ENCODE measurements around the gene ESR2. TPM values are rescaled to one million over a fixed set of nuclear protein-coding genes. Genes with fewer than 3 reads are reported as not detected.

Gene ESR2
- polyA plus RNA-seq, 1 of the 3 experiments (the other 2 are of a cell fraction): 0.03 TPM

DNA sequence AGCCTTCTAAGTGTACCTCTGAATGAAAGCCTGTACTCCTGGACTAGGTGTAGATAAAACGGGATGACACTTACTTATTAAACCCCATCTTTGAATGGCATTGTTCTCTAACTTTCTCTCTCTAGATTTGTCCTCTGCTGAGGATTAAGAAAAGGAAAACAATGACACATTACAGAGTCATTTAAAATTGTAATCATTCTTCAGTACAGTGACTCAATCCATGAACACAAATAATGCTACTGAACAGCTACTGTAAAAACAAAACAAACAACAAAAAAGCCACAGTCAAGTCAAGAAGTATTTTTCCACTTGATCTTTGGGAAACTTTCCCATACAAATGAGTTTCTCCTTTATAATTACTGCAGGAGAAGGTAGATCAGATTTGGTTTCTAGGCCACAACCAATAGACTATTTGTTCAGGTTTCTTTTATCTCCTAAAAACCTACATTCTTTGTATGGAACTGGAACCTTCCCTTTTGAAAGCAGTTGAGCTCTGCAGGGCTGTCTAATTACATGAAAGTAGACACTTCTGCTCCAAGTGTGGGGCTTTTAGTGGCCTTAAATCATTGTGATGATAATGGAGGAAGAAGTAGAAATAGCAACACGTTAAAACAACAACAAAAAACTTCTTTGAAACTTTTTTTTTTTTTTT lies 219.1 kb downstream of the ESR2 start (continued):
- TF ChIP-seq, protein P1, sequence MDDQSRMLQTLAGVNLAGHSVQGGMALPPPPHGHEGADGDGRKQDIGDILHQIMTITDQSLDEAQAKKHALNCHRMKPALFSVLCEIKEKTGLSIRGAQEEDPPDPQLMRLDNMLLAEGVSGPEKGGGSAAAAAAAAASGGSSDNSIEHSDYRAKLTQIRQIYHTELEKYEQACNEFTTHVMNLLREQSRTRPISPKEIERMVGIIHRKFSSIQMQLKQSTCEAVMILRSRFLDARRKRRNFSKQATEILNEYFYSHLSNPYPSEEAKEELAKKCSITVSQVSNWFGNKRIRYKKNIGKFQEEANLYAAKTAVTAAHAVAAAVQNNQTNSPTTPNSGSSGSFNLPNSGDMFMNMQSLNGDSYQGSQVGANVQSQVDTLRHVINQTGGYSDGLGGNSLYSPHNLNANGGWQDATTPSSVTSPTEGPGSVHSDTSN (IDR thresholded peaks at IDR 0.05): no peak
- no peak for TF ChIP-seq GABPA (IDR thresholded peaks at IDR 0.05; ENCODE audit: low read depth)
- TF ChIP-seq RFX5 (IDR thresholded peaks at IDR 0.05; ENCODE audit: low read length): no peak
- TF ChIP-seq REST (IDR thresholded peaks at IDR 0.05; ENCODE audit: low read depth, low read length): no peak
- TF ChIP-seq NFIC (IDR thresholded peaks at IDR 0.05; ENCODE audit: borderline replicate concordance): no peak

DNA sequence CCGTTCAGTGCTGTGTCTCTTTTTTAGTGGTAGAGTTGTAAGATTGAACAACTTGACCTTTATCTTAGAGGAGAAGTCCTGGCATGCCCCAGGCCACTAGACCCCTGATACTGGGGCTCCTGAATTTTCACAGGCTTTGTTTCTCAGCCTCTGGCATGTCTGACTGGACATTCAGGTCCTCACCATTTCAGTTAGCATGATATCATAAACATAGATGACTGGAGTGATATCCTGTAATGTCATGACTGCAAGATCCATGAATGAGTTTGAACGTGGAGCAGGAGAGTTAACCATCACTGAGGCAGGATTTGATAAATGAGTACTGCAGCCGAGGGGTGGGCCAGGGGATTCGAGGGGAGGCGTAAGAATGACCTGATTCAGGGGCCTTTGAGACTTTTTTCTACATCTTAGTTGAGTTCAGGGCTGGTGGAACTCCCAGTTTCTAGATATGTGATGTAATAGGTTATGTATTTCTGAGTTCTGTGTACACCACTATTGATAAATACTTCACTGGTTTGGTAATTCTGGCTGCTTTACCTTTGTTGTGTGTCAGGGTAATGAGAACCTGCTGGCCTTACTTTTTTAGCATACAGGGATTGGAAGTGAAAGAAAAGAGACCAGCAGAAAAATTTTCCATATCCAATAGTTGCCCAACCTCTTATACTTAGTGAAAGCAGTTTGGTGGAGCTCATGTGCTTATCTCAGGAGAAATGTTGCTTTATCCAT lies 224.4 kb downstream of the ESR2 start:
- Histone ChIP-seq H3K9me3 (no peaks in the 10 kb centered on the region), H3K4me1 (ENCODE audit: control insufficient read depth in 1 of 2, insufficient read depth in 2 of 2, low read depth in 1 of 2, low read length in 1 of 2) (no peaks in the 10 kb centered on the region), H3K9me2 (no peaks in the 10 kb centered on the region), H4K20me1 (ENCODE audit: insufficient read depth) (no peaks in the 10 kb centered on the region), H3K36me3 (replicated peaks in 1 of 2; ENCODE audit: control insufficient read depth in 1 of 2, insufficient read depth in 2 of 2, low read length in 1 of 2) (peaks cover 0 to 4% of the 10 kb centered on the region in 2 experiments), H3K27ac (ENCODE audit: low read depth in 2 of 2, low read length in 1 of 2) (no peak overlapping the region), H3K4me3 (ENCODE audit: low read depth in 2 of 2, low read length in 1 of 2) (no peak overlapping the region), H3K9ac (no peak overlapping the region), H3K4me2 (no peak overlapping the region), H3K79me2 (ENCODE audit: insufficient read depth) (no peaks in the 10 kb centered on the region), H3F3A (replicated peaks; ENCODE audit: insufficient read depth) (no peaks in the 10 kb centered on the region), H2AFZ (ENCODE audit: low read depth) (no peak overlapping the region), H3K27me3 (ENCODE audit: insufficient read depth) (no peaks in the 10 kb centered on the region)
- no peak for DNase-seq
- TF ChIP-seq RXRA (IDR thresholded peaks at IDR 0.05; ENCODE audit: borderline replicate concordance, low read depth): no peak
- TF ChIP-seq YY1 (IDR thresholded peaks at IDR 0.05; ENCODE audit: low read depth): no peak
- TF ChIP-seq EZH2phosphoT487 (IDR thresholded peaks at IDR 0.05; ENCODE audit: borderline replicate concordance, low read depth): no peak
- no peak for TF ChIP-seq RAD21 (IDR thresholded peaks at IDR 0.05; ENCODE audit: low read length)
- no peak for TF ChIP-seq JUND (IDR thresholded peaks at IDR 0.05)
- no peak for TF ChIP-seq CHD2 (IDR thresholded peaks at IDR 0.05; ENCODE audit: low read length, partially characterized antibody)
- no peak for TF ChIP-seq SIN3A (IDR thresholded peaks at IDR 0.05; ENCODE audit: borderline replicate concordance, low read depth, low read length)
- no peak for TF ChIP-seq SMC3 (IDR thresholded peaks at IDR 0.05; ENCODE audit: low read depth, low read length)
- no peak for TF ChIP-seq NFIC (IDR thresholded peaks at IDR 0.05; ENCODE audit: borderline replicate concordance)
- no peak for TF ChIP-seq TCF12 (IDR thresholded peaks at IDR 0.05)
- TF ChIP-seq GATA2 (CRISPR knock-in tag; IDR thresholded peaks at IDR 0.05): no peak
- no peak for TF ChIP-seq FOXM1 (IDR thresholded peaks at IDR 0.05; ENCODE audit: low read depth)
- TF ChIP-seq ELF1 (IDR thresholded peaks at IDR 0.05): no peak
- TF ChIP-seq TEAD4 (IDR thresholded peaks at IDR 0.05; ENCODE audit: borderline replicate concordance, insufficient read depth): no peak
- TF ChIP-seq NRF1 (IDR thresholded peaks at IDR 0.05; ENCODE audit: low read depth, low read length): no peak
- TF ChIP-seq TAF1 (IDR thresholded peaks at IDR 0.05; ENCODE audit: borderline replicate concordance, low read depth, low read length): no peak
- CTCF ChIA-PET: no interaction called here
- POLR2A ChIA-PET: no interaction called here
- WGBS (ENCODE audit: low lambda C conversion rate): 64% methylated on average over 5 of the region's 5 CpGs

All from SK-N-SH (cell line).